Right cardiac atrium (tissue), 5 donors: ENCODE measurements around the gene EVI5. TPM values are rescaled to one million over a fixed set of nuclear protein-coding genes. Genes with fewer than 3 reads are reported as not detected.

Experiments used
- ATAC-seq, 2 donors: fragments of 200-7000 bp; cut with Tn5 transposase; one replicate each; pipeline versions ENCODE4 v1.8.0 to v1.9.1; 2020; ENCODE audit warnings: moderate library complexity in 2 of 2, mild to moderate bottlenecking in 1 of 2
- DNase-seq, 3 donors: peaks; one replicate each; pipeline ENCODE4 v3.0.0-alpha.2; 2020
- H3K27ac ChIP-seq: one replicate; pipeline ENCODE4 v1.5.1; 2013; ENCODE audit warnings: mild to moderate bottlenecking, low read length, control low read depth, moderate library complexity
- H3K27me3 ChIP-seq: one replicate; pipeline ENCODE4 v1.6.1; 2013; ENCODE audit not compliant: control insufficient read depth, insufficient read depth
- H3K4me1 ChIP-seq: one replicate; pipeline ENCODE4 v1.6.1; 2013; ENCODE audit warnings: low read length; ENCODE audit not compliant: control insufficient read depth, insufficient read depth
- H3K4me3 ChIP-seq: one replicate; pipeline ENCODE4 v1.5.1; 2013; ENCODE audit warnings: low read length, control low read depth
- H3K9me3 ChIP-seq: one replicate; pipeline ENCODE4 v1.6.1; 2013; ENCODE audit warnings: low read length; ENCODE audit not compliant: control insufficient read depth
- WGBS: extraction: QIAGEN DNeasy Blood & Tissue Kit; methylation state at CpG from one replicate; pipeline ENCODE4 v1.1.7; 2013; 5-methylcytosine and 5-hydroxymethylcytosine counted together
- intact Hi-C, 4 donors: fragments of 100-400 bp; cut with DNase I; formaldehyde crosslinking; loops; one replicate each; pipeline versions ENCODE4 v1.11.0 to v1.14.0; 2022 to 2023
- polyA plus RNA-seq: library from polyadenylated mRNA; stranded (reverse); fragments of 200-250 nt; gene quantifications from one replicate; pipeline ENCODE4 v1.2.3, GENCODE V29; 2013
- total RNA-seq, 4 donors: library from RNA; stranded (reverse); fragmentation: NEBNext Ultra II Directional; extraction: Animal tissue kit (Norgen Biotek cat#: 25700); gene quantifications; one replicate each; pipeline ENCODE4 v1.2.1, GENCODE V29; 2021
- donor health status: healthy with polysubstance abuse.
- donor health status: DM: no; HTN: yes; CAD: no.
- donor health status: DM: no; HTN: no; CAD: no.
- donor health status: DM: no; HTN: yes; CAD: no; lungs with severe emphysema.
- donor health status: DM: yes; HTN: yes; CAD: no.

EVI5 gene
- total and polyA plus RNA-seq, 5 donors: 5.9 to 58.1 (median 47.9) TPM

DNA sequence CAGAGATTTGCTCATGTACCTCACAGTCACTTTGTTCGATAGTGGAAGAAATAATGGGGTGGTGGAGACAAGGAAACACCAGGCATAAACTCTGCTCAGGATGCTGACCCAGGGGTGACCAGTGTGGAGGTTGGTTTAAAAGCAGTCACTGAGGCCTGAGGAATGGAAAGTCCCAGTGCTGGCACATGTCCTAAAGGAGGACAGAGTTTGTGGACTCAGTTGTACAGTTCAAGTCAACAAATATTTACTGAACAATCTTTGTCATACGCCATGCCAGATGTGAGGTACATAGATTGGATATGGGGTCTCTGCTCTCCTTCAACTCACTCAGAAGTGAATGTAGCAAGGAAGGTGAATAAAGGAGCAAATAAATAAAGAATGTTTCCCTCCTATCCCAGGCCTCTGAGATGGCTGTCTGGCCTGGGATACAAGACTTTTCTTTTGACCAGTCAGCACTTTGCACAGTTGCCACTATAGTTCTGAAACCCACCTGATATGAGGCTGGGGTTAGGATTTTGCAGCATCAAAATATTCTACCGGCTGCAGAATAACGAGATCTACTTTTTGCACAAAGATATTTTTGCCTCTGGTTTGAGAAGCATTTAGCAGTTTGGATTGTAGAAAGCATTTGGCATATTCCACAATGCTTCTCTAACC is 290.3 kb downstream of the EVI5 start:
- no peak overlapping the region for H3K4me3 ChIP-seq
- intact Hi-C loops: no loop called here
- 92% methylated on average over 4 of the region's 4 CpGs for WGBS
- no peaks in the 10 kb centered on the region for H3K9me3 ChIP-seq
- H3K4me1 ChIP-seq: no peaks in the 10 kb centered on the region
- no peak overlapping the region for H3K27ac ChIP-seq
- no peaks in the 10 kb centered on the region for H3K27me3 ChIP-seq
- DNase-seq (no peak), ATAC-seq (no peak)

DNA sequence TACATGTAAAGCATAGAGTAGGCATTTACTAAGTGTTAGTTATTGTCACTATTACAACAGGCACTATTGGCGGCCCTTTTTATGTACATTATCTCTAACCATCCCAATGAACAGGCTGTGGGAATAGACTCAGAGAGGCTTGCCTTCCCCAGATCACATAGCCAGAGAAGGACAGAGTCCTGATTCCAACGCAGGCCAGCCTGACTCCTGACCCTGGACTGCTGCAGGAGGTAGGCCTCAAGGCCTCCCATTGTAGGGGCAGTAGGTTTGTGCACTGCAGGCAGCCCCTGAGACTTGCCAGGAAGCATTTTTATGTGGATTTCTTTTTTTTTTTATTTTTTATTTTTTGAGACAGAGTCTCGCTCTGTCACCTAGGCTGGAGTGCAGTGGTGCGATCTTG is 291.8 kb downstream of the EVI5 start:
- no peaks in the 10 kb centered on the region for H3K27me3 ChIP-seq
- DNase-seq (no peak), ATAC-seq (no peak)
- no peak overlapping the region for H3K4me3 ChIP-seq
- intact Hi-C loops: no loop called here
- no peaks in the 10 kb centered on the region for H3K4me1 ChIP-seq
- H3K27ac ChIP-seq: no peak overlapping the region
- H3K9me3 ChIP-seq: no peaks in the 10 kb centered on the region
- 95% methylated on average over 4 of the region's 4 CpGs for WGBS

DNA sequence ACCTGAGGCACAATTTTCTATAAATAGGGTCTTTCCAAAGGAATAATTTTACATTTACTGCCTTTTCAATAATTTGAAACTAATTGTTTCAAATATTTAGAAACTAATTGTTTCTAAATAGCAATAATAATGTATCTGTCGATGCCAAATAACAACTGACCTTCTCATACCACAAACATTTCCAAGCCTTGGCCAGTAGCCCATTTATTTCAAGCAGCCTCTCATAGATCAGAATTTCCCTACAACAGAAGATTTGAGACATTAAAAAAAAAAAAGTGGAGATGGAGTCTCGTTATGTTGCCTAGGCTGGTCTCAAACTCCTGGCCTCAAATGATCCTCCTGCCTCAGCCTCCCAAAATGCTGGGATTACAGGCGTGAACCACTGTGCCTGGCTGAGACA is 296.1 kb downstream of the EVI5 start:
- Histone ChIP-seq H3K27ac (no peak overlapping the region), H3K4me3 (no peak overlapping the region), H3K4me1 (peaks cover 5% of the 10 kb centered on the region), H3K27me3 (no peaks in the 10 kb centered on the region), H3K9me3 (no peaks in the 10 kb centered on the region)
- ATAC-seq: no peak
- no peak for DNase-seq
- 71% methylated on average over 3 of the region's 3 CpGs for WGBS
- intact Hi-C loops: no loop called here

DNA sequence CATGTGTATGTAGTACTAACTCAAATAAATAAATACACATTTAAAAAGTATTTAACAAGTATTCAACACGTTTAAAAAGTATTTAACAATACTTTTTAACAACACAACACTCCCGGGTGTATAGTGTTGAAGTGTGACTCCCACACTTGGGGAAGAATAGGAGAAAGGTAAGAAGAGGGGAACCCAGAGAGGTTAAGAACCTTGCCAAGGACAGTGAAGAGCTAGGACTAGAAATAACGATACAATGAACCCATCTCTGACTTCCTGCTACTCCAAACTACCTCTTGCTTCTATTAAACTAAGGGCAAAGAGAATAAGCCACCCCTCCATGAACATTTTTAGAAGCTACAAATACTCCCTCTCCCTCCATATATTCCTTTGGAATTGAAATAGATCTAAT is 296.5 kb downstream of the EVI5 start:
- Histone ChIP-seq H3K9me3 (no peaks in the 10 kb centered on the region), H3K4me1 (peaks cover 5% of the 10 kb centered on the region), H3K27me3 (no peaks in the 10 kb centered on the region), H3K4me3 (no peak overlapping the region), H3K27ac (no peak overlapping the region)
- intact Hi-C loops: no loop called here
- 49% methylated on average over 3 of the region's 3 CpGs for WGBS
- DNase-seq (no peak), ATAC-seq (no peak)

DNA sequence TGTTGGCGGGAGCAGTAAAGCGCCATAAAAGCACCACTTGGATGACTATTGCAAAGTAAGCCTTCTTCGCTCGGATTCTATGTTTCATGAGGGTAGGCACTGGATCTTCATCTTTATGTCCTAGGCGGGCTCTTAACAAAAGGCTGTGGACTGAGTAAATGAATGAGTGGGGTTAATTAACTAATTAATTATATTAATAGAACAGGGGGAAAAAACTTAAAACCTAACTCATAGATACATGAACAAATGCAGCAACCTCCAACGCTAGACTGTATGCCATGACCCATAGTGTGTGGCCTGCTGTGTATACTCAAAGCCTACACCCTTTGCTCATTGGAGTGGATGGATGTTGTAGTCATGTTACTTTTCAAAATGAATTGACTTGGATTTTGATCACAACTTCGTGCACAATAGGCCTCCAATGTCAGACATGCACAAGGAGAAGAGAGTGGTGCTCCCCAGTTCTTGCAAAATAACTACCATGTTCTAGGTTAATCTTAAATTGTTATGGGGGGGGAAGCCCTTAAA is 297.8 kb downstream of the EVI5 start:
- peaks cover 9% of the 10 kb centered on the region for H3K4me1 ChIP-seq
- DNase-seq: no peak
- ATAC-seq: no peak
- no peak overlapping the region for H3K27ac ChIP-seq
- peak overlapping the region; percentile 64 for H3K4me3 ChIP-seq
- intact Hi-C loops: no loop called here
- H3K9me3 ChIP-seq: no peaks in the 10 kb centered on the region
- WGBS: 69% methylated on average over 7 of the region's 7 CpGs
- H3K27me3 ChIP-seq: no peaks in the 10 kb centered on the region

DNA sequence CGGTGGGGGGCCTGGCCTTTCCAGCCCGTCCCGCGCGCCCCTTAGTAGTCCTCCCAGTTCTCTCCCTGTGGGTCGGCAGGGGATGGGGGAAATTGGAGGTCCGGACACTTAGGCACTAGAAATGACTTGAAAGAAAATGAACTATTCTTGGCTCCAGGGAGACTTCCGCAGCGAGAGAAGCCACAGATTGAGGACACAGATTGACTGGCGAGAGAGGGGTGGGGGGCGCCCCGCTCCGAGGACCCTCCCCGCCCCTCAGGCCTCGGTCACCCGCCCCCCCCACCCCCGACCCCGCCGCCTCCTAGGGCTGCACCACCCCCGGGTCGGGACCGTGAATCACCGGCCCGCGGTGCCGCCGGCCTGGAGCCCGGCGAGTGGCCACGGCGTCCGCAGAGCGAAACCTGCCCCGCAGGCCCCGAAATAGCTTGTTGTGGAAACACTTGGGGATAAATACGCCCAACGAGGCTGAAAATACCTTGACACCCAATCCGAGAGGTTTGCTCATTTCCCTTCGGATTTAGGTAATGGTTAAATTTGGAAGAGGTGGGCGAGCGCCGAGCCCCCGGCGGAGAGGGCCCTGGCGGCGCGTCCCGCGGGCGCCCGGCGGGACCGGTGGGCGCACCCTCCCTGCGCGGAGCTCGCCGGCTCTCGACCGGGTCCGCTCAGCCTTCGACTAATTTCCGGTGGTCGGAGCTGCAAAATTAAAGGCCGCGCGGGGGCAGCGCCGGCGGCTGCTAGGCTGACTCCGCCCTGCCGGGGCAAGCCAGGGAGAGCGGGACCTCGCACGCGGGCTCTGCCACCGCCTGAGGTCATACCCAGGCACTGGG is 298.4 kb downstream of the EVI5 start, which contains the start of gene GFI1:
Gene GFI1, minus strand, starts transcription at position 675 of the 827 bp plus-strand sequence. CDS start 3,438 bp downstream, outside the sequence.
- Histone ChIP-seq H3K4me1 (peaks cover 10% of the 10 kb centered on the region), H3K27ac (no peak within 1 kb of the TSS), H3K27me3 (no peaks in the 10 kb centered on the region), H3K4me3 (peak within 1 kb of the TSS; percentile 64), H3K9me3 (no peaks in the 10 kb centered on the region)
- ATAC-seq: peak; percentile 37 to 41
- peak; percentile 29 to 73 (median 58) for DNase-seq
- 3% methylated on average over 77 of the region's 77 CpGs for WGBS
- intact Hi-C loops: no loop called here

DNA sequence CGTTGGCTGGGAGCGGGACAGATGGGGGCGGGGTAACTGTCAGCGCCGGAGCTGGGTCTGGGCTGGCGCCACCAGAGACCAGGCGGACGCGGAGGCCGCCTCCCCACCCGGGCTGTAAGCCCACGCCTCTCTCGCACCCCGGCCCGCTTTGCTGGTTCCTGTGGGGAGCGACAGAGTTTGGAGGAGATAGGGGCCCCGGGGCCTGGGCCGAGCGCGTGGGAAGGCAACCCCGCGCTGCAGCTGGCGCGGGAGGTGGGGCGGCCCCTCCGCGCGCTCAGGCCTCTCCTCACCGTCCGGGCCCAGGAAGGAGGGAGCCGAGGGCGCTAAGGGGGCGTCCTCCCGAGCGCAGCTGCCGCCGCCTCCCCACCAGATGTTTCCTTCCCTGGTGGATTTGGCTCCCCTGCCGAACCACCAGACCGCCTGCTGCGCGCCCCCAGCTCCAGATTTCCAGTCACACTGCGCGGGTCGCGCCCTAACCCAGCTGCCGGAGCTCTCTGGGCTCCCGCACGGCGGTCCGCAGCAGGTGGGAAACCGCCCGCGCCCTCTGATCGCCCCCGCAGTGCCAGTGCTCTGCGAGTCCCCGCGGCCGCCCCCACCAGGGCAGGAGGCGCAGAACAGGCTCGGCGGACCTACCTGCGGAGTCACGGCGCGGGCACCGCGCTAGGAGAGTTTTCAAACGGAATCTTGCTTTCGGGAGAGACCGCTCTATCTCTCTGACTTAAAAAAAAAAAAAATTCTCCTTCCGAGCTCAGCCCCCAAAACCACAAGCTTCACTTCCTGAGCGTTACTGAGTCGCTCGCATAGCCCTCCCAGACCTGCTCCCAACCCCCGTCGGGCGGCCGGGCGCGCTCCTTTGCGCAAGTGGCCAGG is 299.3 kb downstream of the EVI5 start:
- Histone ChIP-seq H3K4me1 (peaks cover 10% of the 10 kb centered on the region), H3K9me3 (no peaks in the 10 kb centered on the region), H3K27me3 (no peaks in the 10 kb centered on the region), H3K27ac (no peak overlapping the region), H3K4me3 (peak overlapping the region; percentile 64)
- WGBS: 2% methylated on average over 82 of the region's 82 CpGs
- DNase-seq (peak; percentile 20 to 77 (median 59)), ATAC-seq (peak; percentile 30 to 41)
- intact Hi-C loops: no loop called here

DNA sequence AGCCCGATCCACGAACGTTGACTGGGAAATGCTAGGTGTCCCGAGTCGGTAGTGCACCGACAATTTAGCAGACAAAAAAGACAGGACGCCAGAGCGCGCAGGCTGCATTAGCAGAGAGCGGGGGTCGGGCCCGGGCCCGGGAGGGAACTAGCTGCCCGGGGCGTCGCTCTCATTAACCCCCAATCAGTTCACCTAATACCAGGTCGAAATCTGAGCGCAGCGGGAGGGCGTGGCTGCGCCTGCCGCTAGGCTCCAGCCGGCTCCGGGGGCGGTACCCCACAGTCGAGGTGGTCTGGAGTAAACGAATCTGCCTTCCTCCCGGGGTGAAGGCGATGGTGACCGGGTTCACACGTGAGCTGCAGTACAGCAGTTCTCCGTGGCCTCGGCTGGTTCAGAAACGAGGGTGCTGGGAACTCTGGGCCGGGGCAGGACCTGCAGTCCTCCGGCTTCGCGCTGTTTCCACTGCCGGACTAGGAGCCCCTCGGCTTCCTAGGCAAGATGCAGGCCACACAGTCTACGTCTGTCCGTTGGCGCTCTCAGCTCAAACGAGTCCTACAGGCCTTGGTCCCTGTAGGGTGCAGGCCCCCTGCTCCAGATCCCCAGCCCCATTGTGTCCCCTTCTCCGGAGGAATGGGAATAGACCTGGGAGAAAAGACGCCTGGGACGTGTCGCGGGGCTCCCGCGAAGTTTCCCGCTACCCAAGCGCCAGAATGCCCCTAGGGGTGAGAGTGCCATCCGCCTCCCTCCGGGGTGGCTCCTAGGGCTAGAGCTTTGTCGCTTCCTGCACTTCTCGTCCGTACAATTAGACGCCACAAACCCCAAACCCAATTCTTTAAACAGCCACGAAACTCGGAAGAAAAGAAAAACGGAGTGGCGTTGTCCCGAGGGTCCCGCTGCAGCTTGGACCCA is 300.2 kb downstream of the EVI5 start:
- intact Hi-C loops: no loop called here
- Histone ChIP-seq H3K27me3 (no peaks in the 10 kb centered on the region), H3K27ac (no peak overlapping the region), H3K4me3 (peak overlapping the region; percentile 64), H3K9me3 (no peaks in the 10 kb centered on the region), H3K4me1 (peaks cover 10% of the 10 kb centered on the region)
- DNase-seq (peak; percentile 22 to 70 (median 61)), ATAC-seq (peak in 1 of 2 donors; percentile 7)
- 2% methylated on average over 65 of the region's 65 CpGs for WGBS

DNA sequence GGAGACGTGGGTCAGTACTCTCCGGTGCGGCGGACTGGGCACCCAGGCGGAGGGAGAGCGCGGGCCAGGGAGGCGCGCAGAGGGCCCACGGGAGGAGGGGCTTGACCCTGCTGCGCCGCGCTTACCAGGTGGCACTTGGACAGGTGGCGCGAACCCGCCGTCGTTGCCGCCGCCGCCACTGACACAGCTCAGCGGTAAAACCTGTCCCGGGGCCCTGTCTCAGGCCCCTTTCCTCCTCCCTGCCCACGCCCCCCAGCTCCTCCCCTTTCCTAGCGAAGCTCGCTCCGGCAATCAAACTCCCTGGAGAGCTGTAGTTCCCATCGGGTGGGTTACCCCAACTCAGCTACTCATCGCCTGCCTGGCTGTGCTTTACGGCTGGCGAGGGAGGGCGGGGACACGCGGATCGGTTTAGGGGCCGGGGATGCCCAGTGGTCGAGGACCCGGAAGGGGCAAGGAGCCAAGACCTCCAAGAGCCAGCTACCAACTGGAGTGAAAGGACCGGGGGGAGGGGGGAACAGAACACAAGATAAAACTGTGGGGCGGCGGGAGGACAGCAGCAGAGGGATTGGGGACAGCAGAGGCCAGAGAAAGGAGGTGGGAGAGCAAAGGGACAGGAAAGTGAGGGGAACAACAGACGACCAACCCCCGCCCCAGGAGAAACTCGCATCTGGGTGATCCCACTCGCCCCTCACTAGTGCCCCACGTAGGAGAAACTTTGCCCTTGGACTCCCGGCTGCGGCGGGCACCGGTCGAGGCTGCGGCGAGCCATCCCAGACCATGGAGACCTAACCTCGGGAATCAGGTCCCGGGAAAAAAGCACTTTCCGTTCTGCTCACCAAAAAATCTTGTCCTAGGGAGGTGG is 301.1 kb downstream of the EVI5 start:
- intact Hi-C loops: no loop called here
- Histone ChIP-seq H3K4me3 (peak overlapping the region; percentile 64), H3K4me1 (peaks cover 10% of the 10 kb centered on the region), H3K27ac (no peak overlapping the region), H3K9me3 (no peaks in the 10 kb centered on the region), H3K27me3 (no peaks in the 10 kb centered on the region)
- 3% methylated on average over 56 of the region's 56 CpGs for WGBS
- ATAC-seq: no peak
- peak; percentile 20 to 54 (median 50) for DNase-seq
